GM10847 (cell line): ENCODE results near the gene MAP2K4.

Source experiments
- POLR2A ChIP-seq: IDR thresholded peaks from 2 replicates; pipeline ENCODE4 v1.6.1; 2011; ENCODE audit not compliant: insufficient read length; ENCODE audit errors: extremely low read depth

MAP2K4 gene

DNA sequence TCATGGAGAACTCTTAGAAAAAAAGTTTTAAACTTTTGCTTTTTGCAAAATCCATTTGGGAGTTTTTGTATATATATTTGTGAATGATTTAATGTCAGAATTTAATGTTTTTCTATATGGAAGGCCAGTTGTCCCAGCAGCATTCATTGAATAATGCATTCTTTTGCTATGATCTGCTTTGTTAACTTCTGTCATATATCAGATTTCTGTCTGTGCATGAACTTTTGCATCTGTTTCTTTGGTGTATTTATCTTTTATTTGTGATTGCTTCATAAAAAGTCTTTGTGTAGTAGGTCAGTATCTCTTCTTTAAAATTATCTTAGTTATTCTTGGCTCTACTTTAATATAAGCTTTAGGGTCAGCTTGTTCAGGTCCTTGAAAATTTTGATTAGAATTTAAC, 84.2 kb downstream of the MAP2K4 start:
- no peak for TF ChIP-seq POLR2A

DNA sequence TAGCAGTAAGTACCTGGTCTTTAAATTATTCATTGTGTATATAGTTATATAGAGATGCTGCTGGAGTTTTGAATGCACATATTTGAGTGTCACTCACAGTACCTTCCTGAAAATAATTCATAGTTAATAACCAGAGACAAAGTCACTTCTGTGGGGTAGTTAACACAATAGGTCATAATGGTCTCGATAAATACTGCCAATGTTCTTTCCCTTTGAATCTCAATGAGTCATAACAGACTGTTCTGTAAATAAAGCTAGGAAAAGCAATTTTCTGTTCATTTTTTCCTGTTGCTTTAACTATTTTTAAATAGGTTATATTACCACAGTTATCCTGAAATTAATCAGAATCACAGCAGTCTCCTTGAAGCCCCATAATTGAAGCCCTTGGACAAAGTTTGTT, 87.2 kb downstream of the MAP2K4 start:
- no peak for TF ChIP-seq POLR2A

DNA sequence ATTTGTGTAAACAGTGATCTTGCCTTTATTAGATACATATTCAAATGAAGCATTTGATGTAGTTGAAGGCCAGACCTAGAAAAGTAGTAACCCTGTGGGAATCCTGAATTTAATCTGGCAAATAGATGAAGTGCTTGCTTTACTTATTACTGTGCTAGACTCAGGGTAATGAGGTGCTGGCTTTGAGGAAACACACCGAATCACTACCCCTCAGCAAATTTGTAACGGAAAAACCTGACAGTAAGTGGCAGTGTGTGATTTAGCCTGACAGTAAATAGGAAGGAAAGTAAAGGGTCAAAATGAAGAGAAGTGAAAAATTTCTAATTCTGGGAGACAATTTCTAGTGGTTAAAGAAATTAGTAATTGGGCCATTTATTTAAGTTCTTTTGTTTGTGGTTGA, 90.2 kb downstream of the MAP2K4 start:
- no peak for TF ChIP-seq POLR2A

DNA sequence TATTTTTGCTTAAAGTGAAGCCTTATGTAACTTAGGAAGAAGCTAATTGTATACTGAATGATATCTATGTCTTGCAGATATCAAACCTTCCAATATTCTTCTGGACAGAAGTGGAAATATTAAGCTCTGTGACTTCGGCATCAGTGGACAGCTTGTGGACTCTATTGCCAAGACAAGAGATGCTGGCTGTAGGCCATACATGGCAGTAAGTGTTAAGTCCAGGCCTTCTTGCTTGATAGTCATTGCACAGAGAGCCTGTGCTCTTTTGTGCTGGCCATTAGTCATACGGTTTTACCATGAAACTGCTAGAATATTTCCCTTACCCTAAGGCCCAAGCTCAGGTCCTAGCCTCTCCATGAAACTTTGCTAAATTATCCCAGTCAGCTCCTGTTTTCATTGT, 92.5 kb downstream of the MAP2K4 start:
- no peak for TF ChIP-seq POLR2A

DNA sequence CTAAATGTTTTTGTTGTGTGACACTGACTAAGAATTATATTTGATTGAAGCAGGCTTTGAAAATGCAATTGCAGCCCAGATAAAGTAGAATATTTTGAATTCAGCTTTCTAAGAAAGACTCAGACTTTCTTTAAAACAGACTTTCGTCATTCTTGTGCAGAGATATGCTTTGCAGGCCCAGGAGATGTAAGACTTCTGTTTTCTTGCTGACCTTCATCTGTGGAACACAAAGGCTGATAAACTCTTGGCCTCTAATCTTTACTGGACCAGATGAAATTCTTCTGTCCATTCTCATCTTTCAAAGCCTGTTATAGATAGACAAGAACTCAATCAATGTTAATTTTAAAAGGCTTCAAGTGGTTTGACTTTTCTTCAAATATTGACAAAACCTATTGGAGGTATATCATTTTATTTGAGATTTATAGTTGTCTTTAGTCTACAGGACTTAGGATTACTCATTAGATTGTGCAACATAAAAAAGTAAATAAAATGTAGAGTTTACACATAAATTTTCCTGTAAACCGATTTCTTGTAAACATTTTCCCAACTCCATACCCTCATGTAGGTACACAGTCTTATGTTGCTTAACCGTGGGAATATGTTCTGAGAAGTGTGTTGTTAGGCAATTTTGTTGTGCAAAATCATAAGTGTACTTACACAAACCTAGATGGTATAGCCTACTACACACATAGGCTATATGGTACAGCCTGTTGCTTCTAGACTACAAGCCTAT, 94.2 kb downstream of the MAP2K4 start:
- TF ChIP-seq POLR2A, result no peak

DNA sequence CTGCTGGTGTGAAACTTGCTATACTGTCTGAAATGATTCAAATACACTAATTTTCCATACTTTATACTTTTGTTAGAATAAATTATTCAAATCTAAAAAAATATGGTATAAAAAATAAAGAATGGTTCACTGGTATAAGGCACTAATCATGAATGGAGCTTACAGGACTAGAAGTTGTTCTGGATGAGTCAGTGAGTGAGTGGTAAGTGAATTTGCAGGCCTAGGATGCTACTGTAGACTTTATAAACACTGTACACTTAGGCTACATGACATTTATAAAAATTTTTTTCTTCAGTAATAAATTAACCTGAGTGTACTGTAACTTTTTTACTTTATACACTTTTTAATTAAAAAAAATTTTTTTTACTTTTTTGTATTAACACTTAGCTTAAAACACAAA, 95.5 kb downstream of the MAP2K4 start:
- no peak for TF ChIP-seq POLR2A

DNA sequence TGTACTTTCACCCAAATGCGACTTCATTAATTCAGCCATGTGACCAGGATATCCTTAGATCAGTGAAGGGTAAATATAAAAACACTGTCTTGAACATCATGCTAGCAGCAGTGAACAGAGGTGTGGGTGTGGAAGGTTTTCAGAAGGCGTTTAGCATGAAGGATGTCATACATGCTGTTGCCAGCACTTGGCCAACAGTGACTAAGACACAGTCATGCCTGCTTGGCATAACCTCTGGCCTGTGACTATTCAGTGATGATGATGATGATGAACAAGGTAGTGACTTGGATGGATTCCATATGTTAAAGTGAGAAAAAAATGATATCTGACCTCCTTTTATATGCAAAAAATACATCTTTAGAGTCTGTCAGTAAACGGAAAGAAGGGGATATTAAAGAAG, 97.9 kb downstream of the MAP2K4 start:
- TF ChIP-seq POLR2A, result no peak

DNA sequence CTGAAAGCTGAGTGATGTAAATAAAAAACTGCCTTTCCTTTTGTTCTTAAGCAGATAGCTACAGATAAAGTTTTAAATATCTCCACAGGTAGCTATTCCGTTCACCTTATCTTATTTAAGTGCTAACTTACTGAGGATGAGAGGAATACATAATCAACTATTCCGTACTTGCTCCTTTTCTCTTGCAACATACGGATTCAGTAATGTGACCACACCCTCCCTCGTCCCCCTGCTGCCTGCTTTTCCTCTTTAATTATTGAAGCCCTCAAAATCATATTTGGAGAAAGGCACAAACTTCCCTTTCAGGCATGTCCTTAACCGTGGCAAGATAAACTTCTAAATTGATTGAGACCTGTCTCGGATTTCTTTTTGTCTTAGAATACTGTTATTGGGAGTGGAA, 101.4 kb downstream of the MAP2K4 start:
- no peak for TF ChIP-seq POLR2A

DNA sequence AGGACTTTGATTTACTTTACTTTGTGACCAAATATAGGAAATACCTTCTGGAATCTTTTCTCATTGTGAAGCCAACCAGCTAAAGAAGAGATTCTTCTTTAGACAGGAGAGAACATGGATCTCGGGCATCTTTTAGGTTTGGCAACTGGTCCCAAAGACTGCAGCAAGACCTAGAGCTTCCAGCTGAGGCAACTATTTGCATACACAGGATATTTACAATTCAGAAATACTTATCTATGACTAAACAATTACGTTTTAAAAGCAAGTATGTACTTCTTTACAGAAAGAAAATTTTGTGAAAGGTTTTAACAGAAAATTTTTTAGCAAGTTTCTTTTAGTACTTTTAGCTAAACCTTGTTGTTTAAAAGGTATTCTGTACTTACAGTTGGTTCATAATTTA, 106.5 kb downstream of the MAP2K4 start:
- no peak for TF ChIP-seq POLR2A

DNA sequence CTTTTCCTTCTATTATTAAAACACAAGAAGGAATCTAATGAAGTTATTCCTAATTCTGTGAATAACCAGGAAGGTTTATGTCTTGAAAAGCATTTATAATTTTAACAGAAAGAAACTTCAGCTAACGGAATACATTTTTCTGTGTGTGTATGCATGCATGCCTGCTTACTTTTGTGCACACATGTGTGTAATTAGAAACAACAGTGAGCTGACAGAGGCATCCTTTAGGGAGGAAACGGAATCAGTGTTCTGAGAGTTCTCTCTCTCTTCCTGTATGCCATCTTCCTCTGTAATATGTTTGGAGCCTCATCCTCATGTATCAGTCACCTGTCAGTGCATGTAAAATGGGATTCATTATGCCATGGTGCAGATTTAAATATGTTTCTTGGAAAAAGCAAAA, 107.0 kb downstream of the MAP2K4 start:
- TF ChIP-seq POLR2A, result no peak

DNA sequence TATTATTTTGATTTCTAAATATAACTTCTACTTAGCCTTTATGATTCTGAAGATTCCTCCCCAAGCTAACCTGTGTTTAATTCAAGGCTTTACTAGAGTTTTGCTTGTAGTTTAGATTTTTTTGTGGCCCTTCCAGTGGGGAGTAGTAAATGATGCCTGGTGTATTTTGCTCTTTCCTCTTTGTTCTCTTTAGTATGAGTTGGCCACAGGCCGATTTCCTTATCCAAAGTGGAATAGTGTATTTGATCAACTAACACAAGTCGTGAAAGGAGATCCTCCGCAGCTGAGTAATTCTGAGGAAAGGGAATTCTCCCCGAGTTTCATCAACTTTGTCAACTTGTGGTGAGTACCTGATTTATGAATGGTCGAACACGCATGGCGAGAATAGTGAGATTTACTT, 108.3 kb downstream of the MAP2K4 start:
- no peak for TF ChIP-seq POLR2A

DNA sequence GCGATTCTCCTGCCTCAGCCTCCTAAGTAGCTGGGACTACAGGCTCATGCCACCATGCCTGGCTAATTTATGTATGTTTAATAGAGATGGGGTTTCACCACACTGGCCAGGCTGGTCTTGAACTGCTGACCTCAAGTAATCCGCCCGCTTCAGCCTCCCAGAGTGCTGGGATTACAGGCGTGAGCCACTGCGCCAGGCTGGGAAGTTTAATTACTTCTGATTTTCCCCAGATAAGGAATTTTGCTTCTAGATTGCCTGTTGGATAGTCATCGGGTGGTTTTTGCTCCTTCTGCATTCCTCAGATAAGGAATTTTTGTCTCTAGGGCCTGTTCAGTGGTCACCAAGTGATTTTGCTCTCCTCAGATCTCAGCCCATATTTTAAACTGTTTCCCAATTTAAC, 112.5 kb downstream of the MAP2K4 start:
- TF ChIP-seq POLR2A, result no peak

DNA sequence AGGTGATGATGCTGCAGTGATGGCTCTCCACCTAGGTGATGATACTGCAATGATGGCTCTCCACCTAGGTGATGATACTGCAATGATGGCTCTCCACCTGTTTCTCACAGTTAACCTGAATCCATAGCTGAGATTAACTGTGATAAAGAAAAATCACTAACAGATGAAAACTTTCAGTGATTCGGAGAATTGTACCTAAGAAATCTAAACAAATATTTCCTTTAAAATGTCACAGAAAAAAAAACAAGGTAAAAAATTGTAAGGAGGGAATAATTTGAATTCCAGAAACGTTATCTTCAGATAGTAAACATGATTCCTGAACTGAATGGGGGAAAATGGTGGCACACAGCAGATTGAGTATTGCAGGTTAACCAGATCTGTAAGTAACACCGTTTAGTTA, 113.4 kb downstream of the MAP2K4 start:
- TF ChIP-seq POLR2A, result no peak

DNA sequence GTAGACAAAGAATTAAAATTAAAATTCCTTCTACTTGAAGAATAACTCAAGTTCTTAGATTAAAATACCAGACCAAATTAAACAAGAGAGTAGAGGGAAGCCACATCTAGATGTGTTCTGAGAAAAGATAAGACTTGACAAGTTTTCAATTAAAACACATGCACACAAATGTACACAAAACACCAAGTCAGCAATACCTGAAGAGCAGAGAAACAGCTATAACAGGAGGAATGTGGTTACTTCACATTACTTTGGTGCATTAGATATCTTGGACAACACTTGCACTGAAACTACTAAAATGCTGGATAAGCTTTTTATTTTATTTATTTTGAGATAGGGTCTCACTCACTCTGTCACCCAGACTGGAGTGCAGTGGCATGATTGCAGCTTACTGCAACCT, 113.9 kb downstream of the MAP2K4 start:
- TF ChIP-seq POLR2A, result no peak

DNA sequence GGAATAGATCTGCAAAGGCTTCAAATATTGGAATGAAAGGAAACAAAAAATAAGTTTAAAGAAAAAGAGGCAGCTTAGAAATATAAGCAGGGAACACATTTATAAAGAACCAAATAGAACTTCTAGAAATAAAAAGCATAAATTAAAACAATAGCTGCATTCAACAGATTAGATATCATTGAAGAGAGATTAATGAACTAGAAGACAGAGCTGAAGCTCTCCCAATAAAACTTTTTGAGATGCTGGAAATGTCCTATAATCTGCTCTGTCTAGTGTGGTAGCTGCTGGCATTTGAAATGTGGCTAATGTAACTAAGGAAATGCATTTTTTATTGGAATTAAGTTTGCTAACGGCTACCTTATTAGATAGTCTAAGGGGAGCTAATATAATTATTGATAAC, 115.6 kb downstream of the MAP2K4 start:
- no peak for TF ChIP-seq POLR2A

DNA sequence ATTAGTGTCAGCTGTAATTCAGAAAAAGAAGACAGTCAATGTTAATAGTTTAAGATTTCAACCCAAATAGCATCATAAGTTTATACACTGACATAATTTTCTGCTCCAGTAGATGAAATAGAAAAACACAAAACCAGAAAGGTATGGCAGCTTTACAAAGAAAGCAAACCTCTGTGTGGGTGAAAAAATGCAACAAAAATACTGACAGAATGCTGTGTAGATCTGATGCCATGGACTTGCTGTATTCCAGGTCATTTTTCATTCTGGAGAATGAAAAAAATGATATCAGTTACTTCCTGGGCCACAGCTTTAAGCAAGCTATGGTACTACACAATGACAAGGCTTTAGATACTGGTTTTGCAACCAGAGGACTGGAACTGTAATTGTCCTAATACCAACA, 116.0 kb downstream of the MAP2K4 start:
- TF ChIP-seq POLR2A, result no peak

DNA sequence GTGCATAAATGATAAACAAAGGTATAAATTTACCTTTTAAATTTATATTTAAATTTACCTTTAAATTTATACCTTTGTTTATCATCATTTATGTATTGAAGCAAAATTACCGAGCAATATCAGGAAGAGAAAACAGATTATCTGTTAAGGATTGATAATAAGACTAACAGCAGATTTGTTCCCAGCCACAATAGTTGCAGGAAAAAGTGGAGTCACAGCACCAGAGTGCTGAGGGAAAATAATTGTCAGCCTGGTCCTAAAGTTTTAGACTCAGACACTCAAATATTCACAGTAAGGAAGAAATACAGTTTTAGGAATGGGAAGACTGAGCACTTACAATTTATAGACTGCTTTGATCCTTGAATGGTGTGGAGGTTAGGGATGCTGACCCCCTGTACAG, 117.2 kb downstream of the MAP2K4 start:
- TF ChIP-seq POLR2A, result no peak
